HL-60 (cell line): Measurements from ENCODE around the gene FCHSD2.

Source experiments
- DNase-seq, 2 experiments: peaks; one replicate each; pipeline ENCODE4 v3.0.0-alpha.2; 2010 to 2020; ENCODE audit warnings: low read depth in 1 of 2, low spot score in 1 of 2
- H3K27ac ChIP-seq: fragments of 250-450 bp; sonication (Bioruptor Pico); replicated peaks from 2 replicates; pipeline ENCODE4 v1.5.1; 2020; ENCODE audit warnings: mild to moderate bottlenecking, moderate library complexity
- H3K27me3 ChIP-seq: fragments of 250-450 bp; sonication (Bioruptor Pico); 2 replicates; pipeline ENCODE4 v1.5.1; 2021; ENCODE audit warnings: mild to moderate bottlenecking, moderate library complexity; ENCODE audit not compliant: insufficient read depth, poor library complexity, severe bottlenecking
- H3K4me3 ChIP-seq: replicated peaks from 2 replicates; pipeline ENCODE4 v1.5.1; 2011; ENCODE audit warnings: mild to moderate bottlenecking, control low read depth, low read length; ENCODE audit not compliant: insufficient read depth
- CTCF ChIP-seq: IDR thresholded peaks from one replicate; pipeline ENCODE4 v1.5.1; 2011; ENCODE audit warnings: low read length, control low read depth, inconsistent platforms; ENCODE audit not compliant: insufficient read depth
- GABPA ChIP-seq: IDR thresholded peaks from 2 replicates; pipeline ENCODE4 v1.6.1; 2012; ENCODE audit warnings: low read depth
- POLR2AphosphoS5 ChIP-seq: IDR thresholded peaks from 2 replicates; pipeline ENCODE4 v1.6.1; 2012; ENCODE audit warnings: low read depth
- REST ChIP-seq: IDR thresholded peaks from 2 replicates; pipeline ENCODE4 v1.6.1; 2012; ENCODE audit warnings: low read depth; ENCODE audit not compliant: insufficient replicate concordance
- SPI1 ChIP-seq: IDR thresholded peaks from 2 replicates; pipeline ENCODE4 v1.6.1; 2012; ENCODE audit warnings: low read depth, mild to moderate bottlenecking, borderline replicate concordance

The FCHSD2 gene

GRCh38 chr11:73176145-73176873 is 34.2 kb upstream of the FCHSD2 start:
- no peak for TF ChIP-seq GABPA
- TF ChIP-seq SPI1: no peak
- TF ChIP-seq CTCF: no peak
- TF ChIP-seq POLR2AphosphoS5: no peak
- TF ChIP-seq REST: no peak
- no peaks in the 10 kb centered on the region for H3K27me3 ChIP-seq
- no peak overlapping the region for H3K27ac ChIP-seq
- no peak overlapping the region for H3K4me3 ChIP-seq
- no peak for DNase-seq

GRCh38 chr11:73175551-73176144 is 33.5 kb upstream of the FCHSD2 start:
- H3K27ac ChIP-seq: no peak overlapping the region
- H3K27me3 ChIP-seq: no peaks in the 10 kb centered on the region
- TF ChIP-seq GABPA: no peak
- TF ChIP-seq CTCF: no peak
- TF ChIP-seq REST: peak; percentile 55
- no peak for DNase-seq
- H3K4me3 ChIP-seq: no peak overlapping the region

- no peak for TF ChIP-seq CTCF
- TF ChIP-seq POLR2AphosphoS5: no peak
- TF ChIP-seq GABPA: no peak
- no peak for TF ChIP-seq REST
- TF ChIP-seq SPI1: no peak
- no peak for DNase-seq
- Histone ChIP-seq H3K27me3 (no peaks in the 10 kb centered on the region), H3K4me3 (no peak overlapping the region), H3K27ac (no peak overlapping the region)
Measured at GRCh38 chr11:73174495-73174791, 32.3 kb upstream of the FCHSD2 start.
